T47D (cell line): Measurements from ENCODE around the gene PHLDA2.

Source experiments
- DNase-seq, 2 experiments: peaks; one replicate each; pipeline versions ENCODE4 v3.0.0 to v3.0.0-alpha.2; 2011 to 2012; ENCODE audit warnings: low read depth in 1 of 2, low spot score in 1 of 2
- JUND ChIP-seq: IDR thresholded peaks from 2 replicates; pipeline ENCODE4 v1.6.1; 2012; ENCODE audit warnings: low read depth
- in situ Hi-C: cut with HindIII; loops from 2 replicates; pipeline ENCODE4 v1.10.0; 2016; ENCODE audit warnings: low sequenced_read_pairs, low pct_unique_long_range_greater_than_20kb

The PHLDA2 gene, protein sequence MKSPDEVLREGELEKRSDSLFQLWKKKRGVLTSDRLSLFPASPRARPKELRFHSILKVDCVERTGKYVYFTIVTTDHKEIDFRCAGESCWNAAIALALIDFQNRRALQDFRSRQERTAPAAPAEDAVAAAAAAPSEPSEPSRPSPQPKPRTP

DNA sequence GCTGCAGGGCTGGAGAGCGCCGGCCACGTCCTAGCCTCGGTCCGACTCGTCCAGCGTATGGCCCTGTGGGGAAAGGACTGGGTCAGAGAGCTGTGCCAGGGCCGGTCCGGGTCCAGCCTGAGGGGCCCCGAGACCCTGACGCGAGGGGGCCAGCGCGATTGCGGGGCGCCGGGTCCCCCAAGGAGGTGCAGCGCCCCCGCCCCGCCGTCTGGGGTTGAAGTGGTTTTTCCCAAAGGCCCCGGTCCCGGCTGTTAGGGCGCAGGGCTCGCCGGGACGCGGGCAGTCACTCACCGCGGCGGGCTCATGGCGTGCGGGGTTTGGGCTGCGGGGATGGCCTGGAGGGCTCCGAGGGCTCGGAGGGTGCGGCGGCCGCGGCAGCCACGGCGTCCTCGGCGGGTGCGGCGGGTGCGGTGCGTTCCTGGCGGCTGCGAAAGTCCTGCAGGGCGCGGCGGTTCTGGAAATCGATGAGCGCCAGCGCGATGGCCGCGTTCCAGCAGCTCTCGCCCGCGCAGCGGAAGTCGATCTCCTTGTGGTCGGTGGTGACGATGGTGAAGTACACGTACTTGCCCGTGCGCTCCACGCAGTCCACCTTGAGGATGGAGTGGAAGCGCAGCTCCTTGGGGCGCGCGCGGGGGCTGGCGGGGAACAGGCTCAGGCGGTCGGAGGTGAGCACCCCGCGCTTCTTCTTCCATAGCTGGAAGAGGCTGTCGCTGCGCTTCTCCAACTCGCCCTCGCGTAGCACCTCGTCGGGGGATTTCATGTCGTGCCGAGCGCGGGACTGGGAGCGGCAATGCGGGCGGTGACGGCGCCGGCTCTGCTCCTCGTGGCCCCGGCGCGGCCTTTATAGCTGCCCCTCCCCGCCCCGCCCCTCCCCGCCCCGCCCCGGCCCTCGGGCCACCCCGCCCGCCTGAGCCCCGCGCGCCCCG lies at the start of gene PHLDA2:
PHLDA2 (minus strand) TSS at position 816 of the 926 bp plus-strand sequence; CDS start at position 760, 56 bp downstream.
- no peak for TF ChIP-seq JUND
- DNase-seq: peak; percentile 59 to 70
- in situ Hi-C loops: no loop called here

- in situ Hi-C loops: no loop called here
- TF ChIP-seq JUND: no peak
- no peak for DNase-seq
These were observed 47.9 kb upstream of the PHLDA2 start for GRCh38 chr11:2977113-2977512.

DNA sequence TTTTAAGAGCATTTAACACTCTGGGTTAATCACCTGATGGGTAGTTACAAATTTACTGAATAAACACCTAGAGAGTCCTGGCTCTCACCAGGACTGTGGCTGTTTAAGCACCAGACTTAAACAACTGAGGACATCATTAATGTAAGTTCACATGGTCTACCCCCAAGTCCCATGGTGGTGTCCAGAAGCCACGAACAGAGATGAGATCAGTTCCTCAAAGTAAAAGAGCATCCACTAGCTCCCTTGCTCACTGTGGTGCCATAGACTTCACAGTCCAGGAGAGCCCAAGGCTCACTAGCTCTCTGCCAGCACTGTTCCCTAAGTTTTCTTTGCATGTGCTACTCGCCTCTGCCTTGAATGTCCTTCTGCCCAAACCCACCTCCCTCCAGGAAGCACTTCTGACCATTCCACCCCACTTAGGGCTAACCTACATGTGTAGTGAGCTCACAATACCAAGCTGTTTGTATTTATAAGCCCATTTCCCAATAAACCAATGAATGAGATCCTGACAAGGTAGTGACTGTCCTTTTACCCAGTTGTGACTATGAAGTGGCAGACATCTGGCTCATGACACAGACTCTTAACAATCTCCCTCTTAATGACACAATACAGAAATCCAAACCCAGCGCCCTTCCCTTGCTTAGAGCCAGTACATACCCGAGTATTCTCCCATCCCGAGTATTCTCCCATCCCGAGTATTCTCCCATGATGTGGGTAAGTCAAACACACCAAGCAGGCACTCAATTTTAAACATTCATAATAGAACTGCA lies 47.3 kb upstream of the PHLDA2 start:
- DNase-seq: no peak
- TF ChIP-seq JUND: no peak
- in situ Hi-C loops: no loop called here

- TF ChIP-seq JUND: no peak
- in situ Hi-C loops: no loop called here
- peak in 1 of 2 experiments; percentile 69 for DNase-seq
These were observed 46.4 kb upstream of the PHLDA2 start for GRCh38 chr11:2975594-2975993.

GRCh38 chr11:2974272-2974671 lies 45.1 kb upstream of the PHLDA2 start:
- no peak for DNase-seq
- no peak for TF ChIP-seq JUND
- in situ Hi-C loops: no loop called here

DNA sequence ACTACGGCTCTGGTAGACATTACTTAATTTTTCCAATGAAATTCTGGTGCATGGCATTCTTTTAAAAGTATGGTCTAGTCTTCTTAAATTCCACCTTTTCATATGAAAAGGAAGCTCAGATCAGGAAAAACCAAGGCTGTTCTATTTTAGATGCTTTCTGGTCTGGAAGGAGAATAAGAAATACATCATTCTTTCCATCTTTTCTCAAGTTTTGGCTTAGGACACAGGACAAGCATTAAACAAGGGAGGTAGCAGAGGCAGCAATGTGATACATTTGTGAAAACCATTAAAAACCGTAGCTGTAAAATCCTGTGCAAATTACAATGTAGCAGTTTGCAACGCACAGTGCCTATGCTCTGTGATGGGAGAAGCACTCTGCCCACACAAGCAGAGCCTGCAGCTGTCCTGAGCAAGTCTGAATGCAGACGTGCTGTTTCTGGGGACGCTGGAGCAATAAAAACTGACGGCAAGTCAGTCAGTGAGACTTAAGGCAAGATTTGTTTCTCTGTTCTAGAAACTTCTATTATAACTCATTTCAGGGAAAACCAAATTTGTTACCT lies 39.2 kb upstream of the PHLDA2 start:
- TF ChIP-seq JUND: no peak
- DNase-seq: no peak
- in situ Hi-C loops: no loop called here

- TF ChIP-seq JUND: no peak
- no peak for DNase-seq
- in situ Hi-C loops: no loop called here
These were observed 35.6 kb upstream of the PHLDA2 start for GRCh38 chr11:2964782-2965181.

GRCh38 chr11:2963761-2964160 lies 34.5 kb upstream of the PHLDA2 start:
- no peak for DNase-seq
- in situ Hi-C loops: no loop called here
- TF ChIP-seq JUND: no peak

- no peak for TF ChIP-seq JUND
- in situ Hi-C loops: no loop called here
These were observed 34.0 kb upstream of the PHLDA2 start for GRCh38 chr11:2963112-2963754.

GRCh38 chr11:2961080-2961479 lies 31.9 kb upstream of the PHLDA2 start:
- DNase-seq: no peak
- in situ Hi-C loops: no loop called here

More at GRCh38 chr11:2963112-2963754, 34.0 kb upstream of the PHLDA2 start:
- DNase-seq: no peak

GRCh38 chr11:2960139-2960538 lies 30.9 kb upstream of the PHLDA2 start:
- TF ChIP-seq JUND: no peak
- in situ Hi-C loops: no loop called here
- DNase-seq: no peak

More at GRCh38 chr11:2961080-2961479, 31.9 kb upstream of the PHLDA2 start:
- no peak for TF ChIP-seq JUND

- TF ChIP-seq JUND: no peak
- in situ Hi-C loops: no loop called here
- DNase-seq: no peak
These were observed 29.0 kb upstream of the PHLDA2 start for GRCh38 chr11:2958251-2958650.
